ENCODE measurements around the gene PITPNM3.

The PITPNM3 gene

DNA sequence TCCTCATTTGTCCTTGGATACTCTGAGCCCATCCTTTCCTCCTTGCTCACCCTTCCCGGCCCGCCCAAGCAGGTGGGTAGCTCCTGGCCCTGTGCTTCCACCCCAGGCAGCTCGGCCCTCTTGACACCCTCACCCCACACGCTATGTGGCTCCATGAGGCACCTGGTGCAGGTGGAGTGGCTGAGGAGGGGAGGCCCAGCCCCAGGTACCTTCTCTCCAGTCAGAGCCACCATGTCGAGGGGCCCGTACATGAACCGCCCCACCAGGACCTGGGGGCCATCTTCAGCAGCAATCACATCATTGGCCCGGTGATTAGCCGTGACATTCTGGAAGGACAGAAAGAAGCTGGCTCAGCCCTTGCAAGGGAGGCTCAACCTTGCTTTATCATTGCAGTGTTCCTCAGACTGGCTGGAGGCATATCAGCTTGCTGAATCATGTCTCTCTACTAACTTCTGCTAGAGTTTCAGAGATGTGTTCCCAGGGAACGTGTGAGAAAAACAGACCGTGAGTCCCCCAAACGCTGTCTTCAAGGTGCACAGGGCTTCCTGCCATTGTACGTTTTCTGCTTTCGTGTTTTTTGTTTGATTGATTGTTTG lies 91.8 kb downstream of the PITPNM3 start:
- Histone ChIP-seq H3K27ac (no peak overlapping the region), H3K36me3 (ENCODE audit: control insufficient read depth, insufficient read depth, low read length) (no peaks in the 10 kb centered on the region), H3K79me2 (no peaks in the 10 kb centered on the region), H3K4me1 (no peaks in the 10 kb centered on the region), H3K27me3 (ENCODE audit: control insufficient read depth, insufficient read depth, low read length) (no peaks in the 10 kb centered on the region), H3K9me3 (ENCODE audit: control insufficient read depth, low read length) (no peaks in the 10 kb centered on the region), H3K9ac (no peak overlapping the region), H3K4me2 (ENCODE audit: low read length) (no peak overlapping the region), H3K4me3 (ENCODE audit: low read depth, low read length) (no peak overlapping the region), H2AFZ (no peak overlapping the region)
- TF ChIP-seq, protein P1, sequence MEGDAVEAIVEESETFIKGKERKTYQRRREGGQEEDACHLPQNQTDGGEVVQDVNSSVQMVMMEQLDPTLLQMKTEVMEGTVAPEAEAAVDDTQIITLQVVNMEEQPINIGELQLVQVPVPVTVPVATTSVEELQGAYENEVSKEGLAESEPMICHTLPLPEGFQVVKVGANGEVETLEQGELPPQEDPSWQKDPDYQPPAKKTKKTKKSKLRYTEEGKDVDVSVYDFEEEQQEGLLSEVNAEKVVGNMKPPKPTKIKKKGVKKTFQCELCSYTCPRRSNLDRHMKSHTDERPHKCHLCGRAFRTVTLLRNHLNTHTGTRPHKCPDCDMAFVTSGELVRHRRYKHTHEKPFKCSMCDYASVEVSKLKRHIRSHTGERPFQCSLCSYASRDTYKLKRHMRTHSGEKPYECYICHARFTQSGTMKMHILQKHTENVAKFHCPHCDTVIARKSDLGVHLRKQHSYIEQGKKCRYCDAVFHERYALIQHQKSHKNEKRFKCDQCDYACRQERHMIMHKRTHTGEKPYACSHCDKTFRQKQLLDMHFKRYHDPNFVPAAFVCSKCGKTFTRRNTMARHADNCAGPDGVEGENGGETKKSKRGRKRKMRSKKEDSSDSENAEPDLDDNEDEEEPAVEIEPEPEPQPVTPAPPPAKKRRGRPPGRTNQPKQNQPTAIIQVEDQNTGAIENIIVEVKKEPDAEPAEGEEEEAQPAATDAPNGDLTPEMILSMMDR (IDR thresholded peaks at IDR 0.05): no peak

DNA sequence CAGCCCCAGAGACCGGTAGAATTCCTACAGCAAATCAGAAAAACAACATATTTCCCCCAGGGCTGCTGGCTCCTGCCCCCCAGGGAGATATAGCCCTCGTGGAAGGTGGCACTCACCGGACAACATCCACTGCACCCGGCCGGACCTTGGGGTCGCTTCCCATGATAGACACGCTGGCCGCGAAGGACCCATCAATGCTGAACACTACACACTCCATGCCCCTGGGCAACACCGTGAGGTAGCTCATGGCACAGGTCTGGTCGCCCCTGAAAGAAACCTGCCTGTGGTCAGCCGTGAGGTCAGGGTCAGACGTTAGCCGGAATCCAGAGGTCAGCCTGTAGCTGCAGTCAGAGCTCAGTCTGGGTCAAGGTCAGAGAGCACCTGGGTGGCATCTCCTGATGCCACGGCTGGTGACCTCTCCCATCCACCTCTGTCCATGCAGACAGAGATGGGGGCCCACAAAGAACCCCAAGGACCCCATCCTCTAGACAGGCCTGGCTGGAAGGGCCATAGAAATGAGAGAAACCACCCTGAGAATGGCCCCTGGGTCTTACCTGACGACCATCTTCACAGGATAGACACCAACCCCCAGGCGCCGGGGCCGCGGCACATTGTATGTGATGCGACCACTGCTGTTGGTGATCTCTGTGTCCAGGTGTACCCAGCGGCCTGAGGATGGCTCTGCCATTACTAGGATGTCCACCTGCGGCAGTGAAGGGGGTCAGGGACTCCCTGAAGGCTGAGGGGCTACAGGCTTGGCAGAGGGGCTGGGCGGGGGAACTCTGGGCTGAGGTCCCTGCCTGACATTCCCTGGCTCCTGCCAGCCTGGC lies 92.5 kb downstream of the PITPNM3 start:
- H3K79me2 ChIP-seq: no peaks in the 10 kb centered on the region
- TF ChIP-seq, protein P1 (IDR thresholded peaks at IDR 0.05): no peak
- H3K9ac ChIP-seq: no peak overlapping the region
- no peak overlapping the region for H2AFZ ChIP-seq
- H3K4me2 ChIP-seq (ENCODE audit: low read length): no peak overlapping the region
- H3K27ac ChIP-seq: no peak overlapping the region
- H3K9me3 ChIP-seq (ENCODE audit: control insufficient read depth, low read length): no peaks in the 10 kb centered on the region
- H3K27me3 ChIP-seq (ENCODE audit: control insufficient read depth, insufficient read depth, low read length): no peaks in the 10 kb centered on the region
- no peaks in the 10 kb centered on the region for H3K4me1 ChIP-seq
- H3K4me3 ChIP-seq (ENCODE audit: low read depth, low read length): no peak overlapping the region
- H3K36me3 ChIP-seq (ENCODE audit: control insufficient read depth, insufficient read depth, low read length): no peaks in the 10 kb centered on the region

DNA sequence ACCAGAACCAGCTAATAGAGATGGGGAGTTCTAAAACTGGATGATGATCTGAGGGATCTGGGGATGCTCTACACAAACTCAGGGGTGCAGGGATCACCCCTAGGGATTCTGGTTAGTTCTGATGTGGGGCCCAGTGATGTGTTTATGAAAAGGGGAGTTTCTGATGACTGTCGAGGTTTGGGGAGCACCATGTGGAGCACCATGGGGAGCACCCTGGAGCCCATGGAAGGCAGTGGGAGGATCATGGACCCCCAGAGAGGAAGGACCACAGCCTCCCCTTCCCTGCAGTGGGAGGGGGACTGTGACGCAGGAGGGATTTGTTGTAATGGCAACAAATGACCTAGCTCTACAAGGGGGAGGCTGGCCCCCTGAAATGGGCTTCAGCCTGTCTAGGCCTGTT lies 93.7 kb downstream of the PITPNM3 start:
- Histone ChIP-seq H3K27me3 (ENCODE audit: control insufficient read depth, insufficient read depth, low read length) (no peaks in the 10 kb centered on the region), H3K79me2 (no peaks in the 10 kb centered on the region), H3K4me1 (no peaks in the 10 kb centered on the region), H3K4me3 (ENCODE audit: low read depth, low read length) (no peak overlapping the region), H3K36me3 (ENCODE audit: control insufficient read depth, insufficient read depth, low read length) (no peaks in the 10 kb centered on the region), H3K9ac (no peak overlapping the region), H3K27ac (no peak overlapping the region), H2AFZ (no peak overlapping the region), H3K4me2 (ENCODE audit: low read length) (no peak overlapping the region), H3K9me3 (ENCODE audit: control insufficient read depth, low read length) (no peaks in the 10 kb centered on the region)
- TF ChIP-seq, protein P1 (IDR thresholded peaks at IDR 0.05): no peak

DNA sequence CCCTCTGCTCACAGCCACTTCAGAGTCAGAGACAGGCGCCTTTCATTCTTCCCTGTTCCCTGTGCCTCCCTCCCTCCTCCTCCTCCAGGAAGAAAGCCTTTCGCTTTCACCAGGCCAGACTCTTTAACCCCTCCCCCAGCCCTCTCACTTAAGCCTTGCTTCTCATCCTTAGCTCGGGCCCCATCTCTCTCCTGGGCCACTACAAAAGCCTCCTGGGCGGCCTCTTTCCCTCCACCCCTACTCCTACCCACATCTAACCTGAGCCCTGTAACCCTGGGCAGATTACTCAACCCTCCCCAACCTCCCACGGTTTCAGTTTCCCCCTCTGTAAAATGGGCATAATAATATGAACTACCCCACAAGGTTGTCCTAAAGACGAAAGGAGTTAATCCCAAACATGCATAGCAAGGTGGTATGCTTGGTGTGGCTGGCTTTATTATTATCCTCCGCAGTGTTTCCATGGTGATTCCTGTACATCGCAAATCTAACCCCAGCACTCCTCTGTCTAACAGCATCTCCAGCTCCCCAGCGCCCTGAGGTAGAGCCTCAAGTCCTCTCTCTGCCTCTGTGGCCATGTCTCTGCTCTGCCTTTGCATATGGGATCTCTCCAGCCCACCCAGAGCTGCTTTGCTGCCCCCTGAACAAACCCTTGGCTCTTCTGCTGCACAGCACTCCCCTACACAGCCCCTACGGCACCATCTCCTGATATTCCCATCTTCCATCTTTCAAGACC lies 94.4 kb downstream of the PITPNM3 start:
- Histone ChIP-seq H3K4me2 (ENCODE audit: low read length) (no peak overlapping the region), H3K79me2 (no peaks in the 10 kb centered on the region), H3K27ac (no peak overlapping the region), H3K36me3 (ENCODE audit: control insufficient read depth, insufficient read depth, low read length) (no peaks in the 10 kb centered on the region), H3K4me3 (ENCODE audit: low read depth, low read length) (no peak overlapping the region), H3K27me3 (ENCODE audit: control insufficient read depth, insufficient read depth, low read length) (no peaks in the 10 kb centered on the region), H3K9me3 (ENCODE audit: control insufficient read depth, low read length) (no peaks in the 10 kb centered on the region), H3K9ac (no peak overlapping the region), H3K4me1 (no peaks in the 10 kb centered on the region), H2AFZ (no peak overlapping the region)
- TF ChIP-seq, protein P1 (IDR thresholded peaks at IDR 0.05): no peak
